Gastroesophageal sphincter (tissue), 4 donors: ENCODE results near the gene KCNB1. TPM values are rescaled to one million over a fixed set of nuclear protein-coding genes. Genes with fewer than 3 reads are reported as not detected.

Experiments
- ATAC-seq: fragments of 150-250 bp; one replicate; pipeline ENCODE4 v1.9.1; 2016; ENCODE audit warnings: mild to moderate bottlenecking, moderate library complexity
- H3K27ac ChIP-seq, 4 donors: fragments of 200-600 bp; sonication (generic) in 3 of 4; 1 replicate in 3 of 4; 2 replicates in 1 of 4; pipeline ENCODE4 v1.5.1; 2016 to 2019
- H3K27me3 ChIP-seq: fragments of 200-600 bp; sonication (generic); one replicate; pipeline ENCODE4 v1.5.1; 2019
- H3K36me3 ChIP-seq, 2 donors: fragments of 200-600 bp; sonication (generic); one replicate each; pipeline ENCODE4 v1.5.1; 2019; ENCODE audit warnings: control low read depth in 1 of 2
- H3K4me1 ChIP-seq, 3 donors: fragments of 200-600 bp; sonication (generic); 1 replicate in 2 of 3; 2 replicates in 1 of 3; pipeline ENCODE4 v1.5.1; 2016 to 2019; ENCODE audit warnings: control low read depth in 2 of 3
- H3K4me3 ChIP-seq, 2 donors: fragments of 200-600 bp; sonication (generic); one replicate each; pipeline ENCODE4 v1.5.1; 2019; ENCODE audit warnings: mild to moderate bottlenecking in 1 of 2, moderate library complexity in 1 of 2
- H3K9me3 ChIP-seq, 3 donors: fragments of 200-600 bp; sonication (generic); one replicate each; pipeline ENCODE4 v1.5.1; 2017 to 2019; ENCODE audit warnings: control low read depth in 2 of 3
- CTCF ChIP-seq, 4 experiments: fragments of 200-600 bp in 2 of 4; fragments of 450-650 bp in 2 of 4; sonication (generic) in 1 of 4; IDR thresholded peaks; one replicate each; pipeline ENCODE4 v1.5.1; 2017 to 2019; ENCODE audit warnings: antibody characterized with exemption in 4 of 4, mild to moderate bottlenecking in 2 of 4, moderate library complexity in 2 of 4
- EP300 ChIP-seq: sonication (generic); formaldehyde crosslinking; IDR thresholded peaks from one replicate; pipeline ENCODE4 v1.6.1; 2017; ENCODE audit warnings: antibody characterized with exemption, mild to moderate bottlenecking
- POLR2A ChIP-seq, 2 donors: fragments of 450-650 bp; IDR thresholded peaks; one replicate each; pipeline ENCODE4 v1.6.1; 2017; ENCODE audit warnings: antibody characterized with exemption in 2 of 2, mild to moderate bottlenecking in 2 of 2, moderate library complexity in 1 of 2
- POLR2AphosphoS5 ChIP-seq: sonication (generic); formaldehyde crosslinking; IDR thresholded peaks from one replicate; pipeline ENCODE4 v1.6.1; 2017; ENCODE audit warnings: antibody characterized with exemption
- WGBS, 2 donors: methylation state at CpG; one replicate each; pipeline ENCODE4 v1.1.5; 2018; ENCODE audit warnings: low coverage in 1 of 2; 5-methylcytosine and 5-hydroxymethylcytosine counted together
- total RNA-seq, 4 donors: library from RNA; depleted of rRNA; stranded (reverse); fragments of >200 nt; gene quantifications; one replicate each; pipeline ENCODE4 v1.1.0, GENCODE V29; 2016

The KCNB1 gene
- total RNA-seq, 4 donors from 2014 or later, result 26.3 to 44.1 (median 38.0) TPM

GRCh38 chr20:49448917-49449316 lies 33.6 kb downstream of the KCNB1 start:
- H3K9me3 ChIP-seq, result no peaks in the 10 kb centered on the region
- 33 to 50% methylated on average over 1 to 3 of the region's 6 CpGs for WGBS, 2 donors
- TF ChIP-seq EP300, result no peak
- TF ChIP-seq POLR2A (IDR thresholded peaks at IDR 0.05), result no peak
- TF ChIP-seq POLR2AphosphoS5, result no peak
- TF ChIP-seq CTCF (IDR thresholded peaks at IDR 0.05), result no peak
- H3K27me3 ChIP-seq, result no peaks in the 10 kb centered on the region
- no peak overlapping the region for H3K4me3 ChIP-seq
- peak overlapping the region; percentile 83 to 87 (median 84) for H3K27ac ChIP-seq
- no peaks in the 10 kb centered on the region for H3K36me3 ChIP-seq
- H3K4me1 ChIP-seq, result peaks cover 22 to 95% (median 44%) of the 10 kb centered on the region in 3 donors
- no peak for ATAC-seq

GRCh38 chr20:49447946-49448809 lies 34.3 kb downstream of the KCNB1 start:
- WGBS, 2 donors, result 40% methylated on average over 4 of the region's 5 CpGs; no CpG with 5 or more reads in 1 of the 2 donors
- no peaks in the 10 kb centered on the region for H3K27me3 ChIP-seq
- no peak overlapping the region for H3K4me3 ChIP-seq
- peaks cover 22 to 100% (median 44%) of the 10 kb centered on the region in 3 donors for H3K4me1 ChIP-seq
- TF ChIP-seq POLR2A (IDR thresholded peaks at IDR 0.05) (no peak), POLR2AphosphoS5 (peak; percentile 45)
- no peaks in the 10 kb centered on the region for H3K36me3 ChIP-seq
- no peaks in the 10 kb centered on the region for H3K9me3 ChIP-seq
- peak overlapping the region; percentile 83 to 87 (median 84) for H3K27ac ChIP-seq
- ATAC-seq, result peak; percentile 46

DNA sequence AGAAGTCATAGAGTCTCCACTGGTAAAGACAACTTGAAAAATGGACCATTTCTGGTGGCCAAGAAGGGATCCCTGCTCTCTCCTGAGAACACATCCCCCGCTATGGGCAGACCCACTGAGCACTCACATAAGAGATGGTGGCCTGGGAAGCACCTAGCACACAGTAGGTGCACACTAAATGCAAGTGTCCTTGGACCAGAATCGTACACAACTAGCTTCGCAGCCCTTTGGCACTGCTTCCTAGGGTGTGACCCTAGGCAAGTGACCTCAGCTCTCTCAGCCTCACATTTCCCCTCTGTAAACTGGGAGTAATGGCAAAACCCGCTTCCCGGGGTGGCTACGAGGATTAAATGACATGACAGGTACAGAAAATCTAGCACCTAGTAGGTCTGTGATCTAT lies 35.1 kb downstream of the KCNB1 start:
- H3K9me3 ChIP-seq, result no peaks in the 10 kb centered on the region
- H3K36me3 ChIP-seq, result no peaks in the 10 kb centered on the region
- TF ChIP-seq POLR2A (IDR thresholded peaks at IDR 0.05) (no peak), EP300 (no peak), POLR2AphosphoS5 (no peak), CTCF (IDR thresholded peaks at IDR 0.05) (no peak)
- peaks cover 20 to 98% (median 43%) of the 10 kb centered on the region in 3 donors for H3K4me1 ChIP-seq
- WGBS, 2 donors, result 59 to 85% methylated on average over 5 of the region's 6 CpGs
- no peaks in the 10 kb centered on the region for H3K27me3 ChIP-seq
- ATAC-seq, result no peak
- H3K4me3 ChIP-seq, result no peak overlapping the region
- H3K27ac ChIP-seq, result peak overlapping the region; percentile 83 to 87 (median 84)

- peaks cover 17 to 93% (median 40%) of the 10 kb centered on the region in 3 donors for H3K4me1 ChIP-seq
- H3K4me3 ChIP-seq, result peak overlapping the region in 1 of 2 donors; percentile 26
- 0 to 11% methylated on average over 1 to 3 of the region's 5 CpGs for WGBS, 2 donors
- H3K27me3 ChIP-seq, result no peaks in the 10 kb centered on the region
- peak overlapping the region; percentile 83 to 88 (median 86) for H3K27ac ChIP-seq
- no peak for TF ChIP-seq POLR2A (IDR thresholded peaks at IDR 0.05)
- TF ChIP-seq CTCF (IDR thresholded peaks at IDR 0.05), result peak in 3 of 4 experiments; percentile 38 to 53 (median 53)
- peak; percentile 79 for TF ChIP-seq POLR2AphosphoS5
- H3K36me3 ChIP-seq, result no peaks in the 10 kb centered on the region
- ATAC-seq, result peak; percentile 86
- no peaks in the 10 kb centered on the region for H3K9me3 ChIP-seq
Observed at GRCh38 chr20:49446808-49447207, 35.7 kb downstream of the KCNB1 start.

- TF ChIP-seq CTCF (IDR thresholded peaks at IDR 0.05) (no peak), POLR2AphosphoS5 (peak; percentile 31), EP300 (no peak), POLR2A (IDR thresholded peaks at IDR 0.05) (no peak)
- peak overlapping the region; percentile 83 to 88 (median 86) for H3K27ac ChIP-seq
- 87% methylated on average over 2 to 3 of the region's 3 CpGs for WGBS, 2 donors
- H3K4me1 ChIP-seq, result peaks cover 17 to 90% (median 40%) of the 10 kb centered on the region in 3 donors
- H3K27me3 ChIP-seq, result no peaks in the 10 kb centered on the region
- no peaks in the 10 kb centered on the region for H3K36me3 ChIP-seq
- peak overlapping the region in 1 of 2 donors; percentile 26 for H3K4me3 ChIP-seq
- ATAC-seq, result no peak
- H3K9me3 ChIP-seq, result no peaks in the 10 kb centered on the region
Observed at GRCh38 chr20:49446080-49446479, 36.4 kb downstream of the KCNB1 start.
